HK-2 (cell line): ENCODE results near the gene PPAN.

ENCODE experiments used
- DNase-seq: peaks from one replicate; pipeline ENCODE4 v3.0.0-alpha.2; 2018; ENCODE audit not compliant: unreplicated experiment

Gene PPAN

DNA sequence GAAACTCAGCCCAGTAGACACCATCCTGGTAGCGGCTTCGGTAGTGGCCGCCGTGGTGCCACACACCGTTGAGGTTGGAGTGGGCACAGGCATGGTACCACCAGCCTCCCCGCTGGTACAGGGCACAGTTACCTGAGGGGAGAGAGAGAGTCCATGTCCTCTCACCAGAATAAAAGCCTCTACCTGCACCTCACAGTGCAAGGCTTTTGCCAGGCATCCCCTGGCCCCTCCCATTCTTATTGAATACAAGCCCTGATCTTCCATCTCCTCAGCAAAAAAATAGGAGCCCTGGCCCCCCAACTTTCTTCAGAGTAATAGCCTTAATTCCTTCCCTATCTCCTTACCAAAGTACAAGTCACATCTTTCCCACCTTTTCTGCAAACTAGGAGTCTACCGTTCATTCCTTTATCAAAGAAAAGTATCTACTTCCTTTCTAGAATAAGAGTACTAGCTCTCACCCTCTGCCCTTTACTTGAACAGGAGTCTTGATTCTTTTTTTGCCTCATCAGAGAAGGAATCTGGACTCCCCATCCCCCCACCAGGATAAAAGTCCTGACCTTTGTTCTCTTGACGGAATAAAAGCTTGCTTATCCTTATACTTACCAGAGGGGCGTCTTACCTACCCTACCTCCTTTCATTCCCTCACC is 13.4 kb upstream of the PPAN start:
- no peak for DNase-seq

- no peak for DNase-seq
Observed at GRCh38 chr19:10093295-10094186, 12.6 kb upstream of the PPAN start.

- no peak for DNase-seq
Observed at GRCh38 chr19:10095622-10095947, 10.6 kb upstream of the PPAN start.

- peak; percentile 94 for DNase-seq
Observed at GRCh38 chr19:10095948-10096614, 10.1 kb upstream of the PPAN start.

- DNase-seq = no peak
Observed at GRCh38 chr19:10096615-10096963, 9.6 kb upstream of the PPAN start.

DNA sequence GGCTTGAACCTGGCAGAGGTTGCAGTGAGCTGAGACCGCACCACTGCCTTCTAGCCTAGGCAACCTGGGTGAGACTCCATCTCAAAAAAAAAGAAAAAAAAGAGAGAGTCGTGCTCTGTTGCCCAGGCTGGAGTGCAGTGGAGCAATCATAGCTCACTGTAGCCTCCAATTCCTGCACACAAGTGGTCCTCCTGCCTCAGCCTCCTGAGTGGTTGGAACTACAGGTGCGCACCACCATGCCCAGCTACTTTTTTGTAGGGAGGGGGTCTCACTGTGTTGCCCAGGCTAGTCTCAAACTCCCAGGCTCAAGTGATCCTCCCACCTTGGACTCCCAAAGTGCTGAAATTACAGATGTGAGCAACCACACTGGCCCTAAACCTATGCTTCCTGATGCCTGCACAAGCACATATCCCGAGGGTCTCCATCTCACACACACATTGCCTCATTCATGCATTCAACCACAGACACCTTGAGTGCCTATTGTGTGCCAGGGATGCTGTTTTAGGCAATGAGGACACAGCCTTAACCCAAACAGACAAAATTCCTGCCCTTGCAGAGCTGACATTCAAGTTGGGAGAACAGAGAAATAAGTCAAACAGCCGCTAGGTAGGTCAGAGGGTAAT is 5.9 kb upstream of the PPAN start:
- DNase-seq = no peak

GRCh38 chr19:10102787-10103236 is 3.4 kb upstream of the PPAN start:
- DNase-seq = no peak

DNA sequence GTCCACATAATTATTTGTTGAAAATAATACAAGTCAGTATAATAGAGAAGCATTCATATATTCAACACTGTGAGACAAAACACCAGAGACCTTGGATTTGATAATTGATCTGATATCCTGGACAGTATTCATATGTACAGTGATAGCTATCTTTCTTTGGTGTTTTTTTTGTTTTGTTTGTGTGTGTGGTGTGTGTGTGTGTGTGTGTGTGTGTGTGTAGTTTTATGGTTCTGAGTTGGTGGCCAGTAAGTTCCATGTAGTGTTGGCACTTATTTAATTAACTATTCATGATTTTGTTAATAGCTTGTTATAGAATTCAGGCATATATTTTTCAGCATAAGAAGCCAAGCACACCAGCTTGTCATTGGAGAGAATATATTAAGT is 2.0 kb upstream of the PPAN start:
- DNase-seq = no peak

- DNase-seq = no peak
Observed at GRCh38 chr19:10104665-10105508, 1.3 kb upstream of the PPAN start.

DNA sequence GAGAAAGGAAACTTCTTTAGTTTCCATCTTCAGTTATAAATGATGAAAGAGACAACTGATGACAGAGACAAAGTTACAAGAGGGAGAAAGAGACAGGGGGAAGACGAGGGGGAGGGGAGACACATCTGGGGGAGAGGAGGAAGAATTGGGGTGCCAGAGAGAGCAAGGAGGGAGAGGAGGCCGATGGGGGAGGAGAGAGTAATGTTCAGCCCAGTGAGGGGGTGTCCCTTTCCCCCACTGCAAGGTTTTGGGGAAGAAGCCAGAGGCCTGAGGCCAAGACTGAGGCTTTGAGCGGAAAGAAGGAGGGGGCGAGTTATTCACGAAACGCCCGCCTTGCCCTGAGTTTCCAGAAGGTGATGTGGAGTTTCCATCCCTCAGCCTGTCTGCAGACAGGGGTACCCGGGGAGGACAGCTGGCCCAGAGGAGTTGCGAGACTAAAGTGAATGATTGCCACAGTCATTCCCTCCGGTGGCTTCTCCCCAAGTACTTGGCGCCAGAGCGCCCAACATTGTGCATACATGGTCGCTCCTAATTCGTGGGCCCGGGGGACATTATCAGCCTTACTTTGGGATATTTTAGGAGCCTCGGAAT is 558 bp upstream of the PPAN start:
- DNase-seq = no peak

DNA sequence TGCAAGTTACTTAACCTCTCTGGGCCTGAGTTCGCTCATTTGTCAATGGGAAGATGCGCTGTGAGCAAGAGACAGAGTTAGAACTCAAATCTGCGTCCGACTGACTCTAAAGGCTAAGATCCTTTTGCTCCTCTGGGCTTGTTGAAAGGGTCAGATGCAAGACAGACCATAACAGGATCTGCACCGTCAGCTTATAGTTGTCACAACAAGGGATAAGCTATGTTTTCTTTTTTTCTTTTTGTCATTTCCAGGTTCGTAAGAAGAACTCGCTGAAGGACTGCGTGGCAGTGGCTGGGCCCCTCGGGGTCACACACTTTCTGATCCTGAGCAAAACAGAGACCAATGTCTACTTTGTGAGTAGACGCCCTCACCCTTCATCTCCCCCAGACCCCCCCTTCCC is 1.1 kb downstream of the PPAN start:
- no peak for DNase-seq

GRCh38 chr19:10107817-10108367 is 1.7 kb downstream of the PPAN start:
- DNase-seq = no peak

DNA sequence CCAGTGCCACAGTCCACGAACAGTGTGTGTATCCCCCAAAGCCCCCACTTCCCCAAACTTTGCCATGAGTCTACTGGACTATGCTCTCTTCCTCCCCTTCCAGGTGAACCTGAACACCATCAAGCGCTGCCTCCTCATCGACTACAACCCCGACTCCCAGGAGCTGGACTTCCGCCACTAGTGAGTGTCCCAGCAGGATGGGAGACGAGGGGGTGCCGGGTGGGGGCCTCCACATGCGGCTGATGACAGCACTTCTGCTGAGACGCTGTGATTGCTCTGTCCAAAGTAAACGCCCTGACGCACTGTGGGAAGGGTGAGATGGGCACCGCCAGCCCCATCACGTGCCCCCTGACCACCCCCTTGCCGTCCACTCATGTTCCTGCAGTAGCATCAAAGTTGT is 3.4 kb downstream of the PPAN start:
- DNase-seq = no peak

GRCh38 chr19:10110076-10110971 is 4.2 kb downstream of the PPAN start:
- DNase-seq = no peak

DNA sequence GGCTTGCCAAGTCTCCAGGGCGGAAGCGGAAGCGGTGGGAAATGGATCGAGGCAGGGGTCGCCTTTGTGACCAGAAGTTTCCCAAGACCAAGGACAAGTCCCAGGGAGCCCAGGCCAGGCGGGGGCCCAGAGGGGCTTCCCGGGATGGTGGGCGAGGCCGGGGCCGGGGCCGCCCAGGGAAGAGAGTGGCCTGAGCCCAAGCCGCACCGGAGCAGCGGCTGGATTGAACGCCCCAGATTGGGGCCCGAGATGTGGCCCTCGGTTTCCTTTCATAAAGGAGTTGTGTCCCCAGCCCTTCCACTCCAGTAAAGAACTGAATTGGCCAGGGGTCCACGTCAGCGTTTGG is 4.8 kb downstream of the PPAN start:
- no peak for DNase-seq

DNA sequence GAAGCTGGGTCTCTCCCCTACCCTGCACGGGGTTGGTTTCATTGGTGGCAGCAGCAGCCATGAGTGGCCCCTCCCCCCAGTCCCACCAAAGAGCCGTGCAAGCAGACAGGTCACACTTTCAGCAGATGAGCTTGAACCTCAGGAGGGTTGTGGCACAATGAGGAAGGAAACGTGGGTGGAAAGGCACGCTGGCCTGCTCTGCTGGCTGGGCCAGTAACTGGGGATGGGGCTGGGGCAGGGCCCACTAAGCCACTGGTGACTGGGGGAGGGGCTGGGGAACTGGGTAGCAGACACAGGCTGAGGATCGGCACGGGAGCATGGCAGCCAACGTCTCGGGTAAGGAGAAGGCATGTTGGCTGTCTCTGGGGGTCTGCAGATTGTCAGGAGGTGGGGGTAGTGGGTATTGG is 5.2 kb downstream of the PPAN start, which contains the start of gene P2RY11:
TSS of gene P2RY11 (plus strand) at position 289 of the 407 bp plus-strand sequence. CDS start at position 318, 29 bp downstream.
- DNase-seq = no peak

GRCh38 chr19:10112037-10112761 is 6.0 kb downstream of the PPAN start:
- DNase-seq = peak; percentile 44

GRCh38 chr19:10112895-10113591 is 6.9 kb downstream of the PPAN start:
- DNase-seq = peak; percentile 50

DNA sequence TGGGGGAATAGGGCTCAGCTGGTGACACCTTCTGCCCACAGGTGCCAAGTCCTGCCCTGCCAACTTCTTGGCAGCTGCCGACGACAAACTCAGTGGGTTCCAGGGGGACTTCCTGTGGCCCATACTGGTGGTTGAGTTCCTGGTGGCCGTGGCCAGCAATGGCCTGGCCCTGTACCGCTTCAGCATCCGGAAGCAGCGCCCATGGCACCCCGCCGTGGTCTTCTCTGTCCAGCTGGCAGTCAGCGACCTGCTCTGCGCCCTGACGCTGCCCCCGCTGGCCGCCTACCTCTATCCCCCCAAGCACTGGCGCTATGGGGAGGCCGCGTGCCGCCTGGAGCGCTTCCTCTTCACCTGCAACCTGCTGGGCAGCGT is 7.4 kb downstream of the PPAN start:
- DNase-seq = peak; percentile 38
